ENCODE measurements around the gene FCAMR.

FCAMR gene

DNA sequence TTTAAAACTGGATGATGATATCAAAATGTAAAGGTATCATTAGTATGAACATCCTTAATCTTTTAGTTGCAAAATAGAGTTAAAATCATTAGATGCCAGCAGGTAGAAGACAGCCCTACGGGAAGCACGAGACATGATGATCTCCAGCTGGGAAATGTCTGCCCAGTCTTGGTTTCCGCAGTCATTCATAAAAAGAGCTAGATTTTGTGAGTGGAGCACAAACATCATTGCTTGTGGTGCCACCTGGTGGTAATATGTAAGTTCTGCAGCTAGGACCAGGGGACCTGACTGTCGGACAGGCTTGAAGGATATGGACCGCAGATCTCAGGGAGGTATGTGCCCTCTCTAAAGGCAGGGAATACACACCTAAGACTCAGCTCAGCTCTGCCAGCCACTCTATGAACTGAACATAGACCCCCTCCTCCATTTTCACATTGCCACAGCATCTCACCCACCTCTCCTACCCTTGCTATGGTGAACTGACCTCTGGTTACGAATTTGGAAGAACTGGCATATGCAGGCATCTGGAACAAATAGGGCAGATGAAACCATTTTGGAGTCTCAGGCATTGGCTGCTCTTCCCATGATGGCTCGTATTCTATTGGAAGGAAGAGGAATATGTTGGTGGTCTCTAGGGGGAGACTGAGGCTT is 57.7 kb downstream of the FCAMR start:
- peak; percentile 59 for DNase-seq (ENCODE audit: insufficient read length, low spot score)
- FAIRE-seq, result peak; percentile 85

GRCh38 chr1:206911064-206911663 is 59.1 kb downstream of the FCAMR start:
- DNase-seq (ENCODE audit: insufficient read length, low spot score) (peak; percentile 54), FAIRE-seq (no peak)

DNA sequence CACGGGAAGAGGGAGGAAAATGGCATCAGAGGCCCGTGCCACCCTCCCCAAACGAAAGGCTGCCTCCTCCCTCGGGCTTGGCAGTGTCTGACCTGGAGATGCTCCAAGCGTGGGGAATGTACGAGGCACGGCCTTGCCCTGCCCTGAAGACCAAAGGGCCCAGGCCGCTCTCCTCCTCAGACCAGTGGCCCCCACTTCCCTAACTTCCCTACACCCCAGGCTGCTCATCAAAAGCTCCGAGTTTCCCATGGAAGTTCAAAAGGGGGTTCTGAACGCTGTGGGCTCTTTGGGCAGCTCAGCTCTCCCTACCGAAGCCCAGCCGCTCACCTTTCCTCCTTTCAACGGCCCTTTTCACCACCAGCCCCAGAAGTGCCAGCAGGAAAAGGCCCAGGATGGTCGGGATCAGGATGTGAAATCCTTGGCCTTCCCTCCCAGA is 60.4 kb downstream of the FCAMR start:
- DNase-seq (ENCODE audit: insufficient read length, low spot score) (no peak), FAIRE-seq (no peak)

DNA sequence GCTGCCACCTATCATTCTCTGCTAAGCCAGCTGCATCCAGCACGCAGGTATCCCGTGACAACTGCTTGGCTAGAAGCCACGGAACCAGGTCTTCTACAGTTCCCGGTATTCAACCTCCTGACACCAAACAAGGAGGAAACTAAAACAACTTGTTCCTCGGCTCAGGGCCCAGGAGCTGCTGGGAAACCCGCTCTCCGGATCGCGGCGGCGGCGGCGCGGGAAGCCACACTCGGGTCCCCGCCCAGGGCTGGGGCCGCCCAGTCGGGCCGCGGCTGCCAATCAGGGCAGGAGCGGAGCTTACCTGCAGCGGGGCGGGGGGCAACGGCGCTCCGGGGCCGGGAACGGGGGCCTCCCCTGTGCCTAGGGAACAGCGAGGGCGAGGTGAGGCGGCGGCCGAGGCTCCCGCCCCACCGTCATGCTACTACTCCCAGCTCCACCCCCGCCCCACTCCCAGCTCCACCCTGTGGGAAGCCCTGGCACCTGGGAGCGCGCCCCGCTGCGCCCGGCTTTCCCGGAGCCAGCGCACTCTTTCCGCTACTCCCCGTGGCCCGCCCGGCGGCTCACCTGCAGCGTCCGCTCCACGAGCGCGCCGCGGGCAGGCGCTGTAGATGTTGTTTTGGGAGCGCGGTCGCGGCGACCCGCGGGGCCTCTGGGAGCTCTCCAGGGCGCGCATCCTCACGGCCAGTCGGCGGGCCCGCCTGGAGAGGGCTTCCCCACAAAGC is 60.9 kb downstream of the FCAMR start:
- FAIRE-seq, result no peak

GRCh38 chr1:206908038-206908437 is 62.2 kb downstream of the FCAMR start:
- FAIRE-seq (no peak), DNase-seq (ENCODE audit: insufficient read length, low spot score) (no peak)

More for the DNA sequence above, 60.9 kb downstream of the FCAMR start:
- no peak for DNase-seq (ENCODE audit: insufficient read length, low spot score)
